ENCODE results near the gene MRPL54.
"Not testable (repeated sequence)": the region's sequence is repeated elsewhere in the genome, so short reads cannot be mapped to it uniquely, and the experiment has no call there.

MRPL54 gene

GRCh38 chr19:3813473-3814392, 51.3 kb downstream of the MRPL54 start:
- DNase-seq = no peak

GRCh38 chr19:3814648-3815047, 52.2 kb downstream of the MRPL54 start:
- DNase-seq = no peak

- not testable (repeated sequence) for DNase-seq
These were observed 53.7 kb downstream of the MRPL54 start for GRCh38 chr19:3816148-3816547.

GRCh38 chr19:3816566-3817218, 54.2 kb downstream of the MRPL54 start:
- DNase-seq = no peak
